GM21723 (cell line): ENCODE results near the gene PTX3.

Experiments used
- ATAC-seq: cut with Tn5 transposase; IDR thresholded peaks from one replicate; pipeline ENCODE4 v1.9.1; 2021; ENCODE audit warnings: mild to moderate bottlenecking, moderate library complexity; ENCODE audit not compliant: unreplicated experiment

Gene PTX3

GRCh38 chr3:157420606-157421130, 16.0 kb upstream of the PTX3 start:
- ATAC-seq, result no peak

- no peak for ATAC-seq
These were observed 13.3 kb upstream of the PTX3 start for GRCh38 chr3:157423337-157423736.

- no peak for ATAC-seq
These were observed 8.7 kb upstream of the PTX3 start for GRCh38 chr3:157427901-157428300.

- ATAC-seq, result no peak
These were observed 7.8 kb upstream of the PTX3 start for GRCh38 chr3:157428853-157429252.

GRCh38 chr3:157429708-157430107, 6.9 kb upstream of the PTX3 start:
- ATAC-seq, result no peak

GRCh38 chr3:157438194-157438730, 1.6 kb downstream of the PTX3 start:
- ATAC-seq, result no peak

- no peak for ATAC-seq
These were observed 4.5 kb downstream of the PTX3 start for GRCh38 chr3:157441102-157441624.

- no peak for ATAC-seq
These were observed 6.1 kb downstream of the PTX3 start for GRCh38 chr3:157442729-157443128.

- no peak for ATAC-seq
These were observed 7.5 kb downstream of the PTX3 start for GRCh38 chr3:157443905-157444796.

- no peak for ATAC-seq
These were observed 8.1 kb downstream of the PTX3 start for GRCh38 chr3:157444797-157445184.

GRCh38 chr3:157445857-157446256, 9.2 kb downstream of the PTX3 start:
- no peak for ATAC-seq

- ATAC-seq, result no peak
These were observed 10.5 kb downstream of the PTX3 start for GRCh38 chr3:157447026-157447694.

GRCh38 chr3:157452097-157452496, 15.4 kb downstream of the PTX3 start:
- ATAC-seq, result no peak

- ATAC-seq, result no peak
These were observed 17.2 kb downstream of the PTX3 start for GRCh38 chr3:157453824-157454223.

GRCh38 chr3:157459706-157460105, 23.1 kb downstream of the PTX3 start:
- ATAC-seq, result no peak

- ATAC-seq, result no peak
These were observed 23.6 kb downstream of the PTX3 start for GRCh38 chr3:157460253-157460652.

- ATAC-seq, result no peak
These were observed 27.2 kb downstream of the PTX3 start for GRCh38 chr3:157463816-157464215.

GRCh38 chr3:157464321-157464720, 27.7 kb downstream of the PTX3 start:
- no peak for ATAC-seq

- ATAC-seq, result no peak
These were observed 29.1 kb downstream of the PTX3 start for GRCh38 chr3:157465741-157466140.

GRCh38 chr3:157467200-157467599, 30.6 kb downstream of the PTX3 start:
- ATAC-seq, result no peak

- ATAC-seq, result no peak
These were observed 33.1 kb downstream of the PTX3 start for GRCh38 chr3:157469561-157470294.
